Hepatocyte (in vitro differentiated cells): ENCODE results near the gene DOCK2. TPM values are rescaled to one million over a fixed set of nuclear protein-coding genes. Genes with fewer than 3 reads are reported as not detected.

Experiments
- DNase-seq: peaks from one replicate; pipeline ENCODE4 v3.0.0-alpha.2; 2016; ENCODE audit warnings: low spot score
- H2AFZ ChIP-seq: fragments of 200-600 bp; sonication (generic); 2 replicates; pipeline ENCODE4 v1.6.0; 2016; ENCODE audit warnings: antibody characterized with exemption, mild to moderate bottlenecking
- H3K27ac ChIP-seq: fragments of 200-600 bp; sonication (generic); 2 replicates; pipeline ENCODE4 v1.5.1; 2016; ENCODE audit warnings: mild to moderate bottlenecking
- H3K27me3 ChIP-seq: fragments of 200-600 bp; sonication (generic); 2 replicates; pipeline ENCODE4 v1.6.1; 2016
- H3K36me3 ChIP-seq: fragments of 200-600 bp; sonication (generic); replicated peaks from 2 replicates; pipeline ENCODE4 v1.5.1; 2016; ENCODE audit warnings: low read depth; ENCODE audit not compliant: insufficient read depth
- H3K4me1 ChIP-seq: fragments of 200-600 bp; sonication (generic); 2 replicates; pipeline ENCODE4 v1.5.1; 2016; ENCODE audit warnings: mild to moderate bottlenecking, moderate library complexity; ENCODE audit not compliant: insufficient read depth
- H3K4me2 ChIP-seq: fragments of 200-600 bp; sonication (generic); 2 replicates; pipeline ENCODE4 v1.6.0; 2016
- H3K4me3 ChIP-seq: fragments of 200-600 bp; sonication (generic); 2 replicates; pipeline ENCODE4 v1.5.1; 2016; ENCODE audit warnings: mild to moderate bottlenecking
- H3K79me2 ChIP-seq: fragments of 200-600 bp; sonication (generic); 2 replicates; pipeline ENCODE4 v1.6.0; 2017; ENCODE audit warnings: mild to moderate bottlenecking
- H3K9me2 ChIP-seq: fragments of 200-600 bp; sonication (generic); replicated peaks from 2 replicates; pipeline ENCODE4 v1.6.0; 2017; ENCODE audit warnings: mild to moderate bottlenecking; ENCODE audit not compliant: insufficient read depth
- H3K9me3 ChIP-seq: fragments of 200-600 bp; sonication (generic); 2 replicates; pipeline ENCODE4 v1.5.1; 2016; ENCODE audit warnings: low read depth, mild to moderate bottlenecking
- H4K20me1 ChIP-seq: fragments of 200-600 bp; sonication (generic); 2 replicates; pipeline ENCODE4 v1.6.0; 2016; ENCODE audit warnings: mild to moderate bottlenecking; ENCODE audit not compliant: insufficient read depth, poor library complexity, severe bottlenecking
- EZH2 ChIP-seq: fragments of 200-600 bp; sonication (generic); IDR thresholded peaks from 2 replicates; pipeline ENCODE4 v1.6.1; 2016; ENCODE audit warnings: antibody characterized with exemption, mild to moderate bottlenecking, borderline replicate concordance
- EZH2phosphoT487 ChIP-seq: fragments of 200-600 bp; sonication (generic); IDR thresholded peaks from one replicate; pipeline ENCODE4 v1.6.1; 2018; ENCODE audit warnings: antibody characterized with exemption, mild to moderate bottlenecking, low read depth, moderate library complexity; ENCODE audit not compliant: unreplicated experiment, severe bottlenecking
- WGBS: methylation state at CpG from one replicate; pipeline ENCODE4 v1.1.6; 2016; ENCODE audit warnings: low lambda C conversion rate; ENCODE audit errors: missing lambda C conversion rate; 5-methylcytosine and 5-hydroxymethylcytosine counted together
- polyA plus RNA-seq: library from polyadenylated mRNA; unstranded; fragments of >200 nt; fragmentation: Nextera tagmentation; extraction: Ambion mirVana; gene quantifications from 2 replicates; pipeline ENCODE4 v1.2.1, GENCODE V29; 2016
- total RNA-seq: library from RNA; depleted of rRNA; stranded (reverse); fragments of >200 nt; gene quantifications from 2 replicates; pipeline ENCODE4 v1.2.3, GENCODE V29; 2014
- TF ChIP-seq, protein P1 (sequence below): fragments of 200-600 bp; sonication (generic); IDR thresholded peaks from 2 replicates; pipeline ENCODE4 v1.5.1; 2016; ENCODE audit warnings: antibody characterized with exemption, mild to moderate bottlenecking; ENCODE audit not compliant: poor library complexity

DOCK2 gene
- total and polyA plus RNA-seq, 2 experiments from 2014 or later, result 0.60 TPM; not detected in 1

DNA sequence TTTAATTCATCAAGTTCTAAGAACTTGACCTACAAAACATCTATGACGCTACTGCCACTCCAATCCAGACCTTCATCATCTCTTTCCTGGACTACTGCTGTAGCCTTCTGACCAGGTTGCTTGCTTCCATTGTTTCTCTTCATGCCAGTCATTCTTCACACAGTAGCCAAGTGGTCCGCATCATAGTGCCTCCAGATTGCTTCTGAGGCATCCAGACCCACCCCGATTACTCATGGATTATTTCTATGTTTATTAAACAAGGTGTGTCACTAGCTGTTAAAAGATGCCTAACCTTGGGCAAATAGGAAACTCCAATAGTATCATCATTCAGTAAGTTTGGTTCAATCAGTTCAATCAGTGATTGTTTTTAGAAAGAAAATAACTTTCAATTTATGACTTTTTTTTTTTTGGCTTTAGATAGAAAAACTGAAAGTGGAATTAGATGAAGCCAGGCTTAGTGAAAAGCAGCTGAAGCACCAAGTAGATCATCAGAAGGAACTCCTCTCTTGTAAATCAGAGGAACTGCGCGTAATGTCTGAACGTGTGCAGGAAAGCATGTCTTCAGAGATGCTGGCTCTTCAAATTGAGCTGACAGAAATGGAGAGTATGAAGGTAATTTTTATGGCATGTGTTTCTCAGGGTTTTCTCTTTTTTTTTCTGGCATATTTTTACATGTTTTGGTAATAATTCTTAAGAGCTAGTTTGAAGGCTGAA is 44.0 kb upstream of the DOCK2 start:
- Histone ChIP-seq H3K27ac (no peak overlapping the region), H3K4me2 (no peak overlapping the region), H3K9me3 (no peaks in the 10 kb centered on the region), H4K20me1 (no peaks in the 10 kb centered on the region), H3K79me2 (no peaks in the 10 kb centered on the region), H3K9me2 (no peaks in the 10 kb centered on the region), H3K4me1 (no peaks in the 10 kb centered on the region), H3K4me3 (no peak overlapping the region), H3K27me3 (no peaks in the 10 kb centered on the region), H3K36me3 (no peaks in the 10 kb centered on the region), H2AFZ (no peak overlapping the region)
- no peak for DNase-seq
- TF ChIP-seq, protein P1, sequence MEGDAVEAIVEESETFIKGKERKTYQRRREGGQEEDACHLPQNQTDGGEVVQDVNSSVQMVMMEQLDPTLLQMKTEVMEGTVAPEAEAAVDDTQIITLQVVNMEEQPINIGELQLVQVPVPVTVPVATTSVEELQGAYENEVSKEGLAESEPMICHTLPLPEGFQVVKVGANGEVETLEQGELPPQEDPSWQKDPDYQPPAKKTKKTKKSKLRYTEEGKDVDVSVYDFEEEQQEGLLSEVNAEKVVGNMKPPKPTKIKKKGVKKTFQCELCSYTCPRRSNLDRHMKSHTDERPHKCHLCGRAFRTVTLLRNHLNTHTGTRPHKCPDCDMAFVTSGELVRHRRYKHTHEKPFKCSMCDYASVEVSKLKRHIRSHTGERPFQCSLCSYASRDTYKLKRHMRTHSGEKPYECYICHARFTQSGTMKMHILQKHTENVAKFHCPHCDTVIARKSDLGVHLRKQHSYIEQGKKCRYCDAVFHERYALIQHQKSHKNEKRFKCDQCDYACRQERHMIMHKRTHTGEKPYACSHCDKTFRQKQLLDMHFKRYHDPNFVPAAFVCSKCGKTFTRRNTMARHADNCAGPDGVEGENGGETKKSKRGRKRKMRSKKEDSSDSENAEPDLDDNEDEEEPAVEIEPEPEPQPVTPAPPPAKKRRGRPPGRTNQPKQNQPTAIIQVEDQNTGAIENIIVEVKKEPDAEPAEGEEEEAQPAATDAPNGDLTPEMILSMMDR, result no peak
- TF ChIP-seq EZH2phosphoT487, result no peak
- no peak for TF ChIP-seq EZH2
- 89% methylated on average over 6 of the region's 6 CpGs for WGBS

DNA sequence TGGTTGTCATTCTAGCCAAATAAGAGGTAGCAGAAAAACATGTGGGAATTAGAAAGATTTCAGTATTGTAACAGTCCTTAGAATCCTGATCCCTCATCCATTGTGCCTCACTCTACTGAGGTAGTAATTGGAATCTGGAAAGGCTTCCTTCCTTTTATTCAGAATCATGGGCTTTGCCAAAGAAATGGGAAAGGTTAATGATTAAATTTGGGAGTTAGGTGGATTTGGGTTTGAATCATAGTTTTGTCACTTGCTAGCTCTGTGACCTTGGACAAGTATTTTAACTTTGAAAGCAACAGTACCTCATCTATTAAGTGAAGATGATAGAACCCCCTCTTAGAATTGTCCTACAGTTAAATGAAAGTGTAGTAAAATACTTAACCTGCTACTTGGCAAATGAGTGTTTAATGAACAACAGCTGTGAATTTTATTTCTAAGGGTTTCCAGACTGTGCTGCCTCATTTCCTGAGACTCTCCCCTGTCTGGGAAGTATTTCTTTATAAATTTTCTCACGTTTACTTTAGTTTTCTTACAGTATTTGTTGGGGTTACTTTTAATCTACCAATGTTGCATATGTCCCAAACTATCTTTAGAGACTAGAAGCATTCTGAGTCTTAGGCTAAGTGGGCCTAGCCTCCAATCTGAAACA is 41.8 kb upstream of the DOCK2 start:
- no peak overlapping the region for H3K4me2 ChIP-seq
- no peaks in the 10 kb centered on the region for H3K9me2 ChIP-seq
- H3K27ac ChIP-seq, result no peak overlapping the region
- no peaks in the 10 kb centered on the region for H3K36me3 ChIP-seq
- H3K9me3 ChIP-seq, result no peaks in the 10 kb centered on the region
- H4K20me1 ChIP-seq, result no peaks in the 10 kb centered on the region
- 89% methylated on average over 1 of the region's 1 CpG for WGBS
- TF ChIP-seq EZH2phosphoT487 (no peak), EZH2 (no peak)
- TF ChIP-seq, protein P1, result no peak
- H2AFZ ChIP-seq, result no peak overlapping the region
- H3K27me3 ChIP-seq, result no peaks in the 10 kb centered on the region
- no peaks in the 10 kb centered on the region for H3K79me2 ChIP-seq
- H3K4me3 ChIP-seq, result no peak overlapping the region
- DNase-seq, result no peak
- H3K4me1 ChIP-seq, result no peaks in the 10 kb centered on the region

DNA sequence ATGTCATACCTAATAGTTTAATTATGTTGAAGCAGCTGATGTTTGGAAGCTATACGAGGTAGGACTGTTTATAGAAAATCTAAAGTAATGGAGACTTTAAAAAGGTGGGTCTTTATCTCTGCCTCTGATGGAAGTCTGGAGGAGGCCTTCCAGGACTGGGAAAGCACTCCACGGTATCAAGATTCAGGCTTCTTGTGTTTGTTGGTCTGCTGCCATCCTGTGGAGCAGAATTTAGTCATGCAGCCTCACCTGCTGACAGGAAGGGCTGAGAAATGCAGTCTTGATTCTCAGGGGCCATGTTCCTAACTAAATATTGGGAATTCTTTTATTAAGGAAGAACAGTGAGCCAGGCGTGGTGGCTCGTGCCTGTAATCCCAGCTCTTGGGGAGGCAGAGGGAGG is 37.6 kb upstream of the DOCK2 start:
- TF ChIP-seq EZH2phosphoT487 (no peak), EZH2 (no peak)
- TF ChIP-seq, protein P1, result no peak
- Histone ChIP-seq H3K4me3 (no peak overlapping the region), H3K27ac (no peak overlapping the region), H3K36me3 (no peaks in the 10 kb centered on the region), H3K4me2 (no peak overlapping the region), H2AFZ (no peak overlapping the region), H3K9me2 (no peaks in the 10 kb centered on the region), H4K20me1 (no peaks in the 10 kb centered on the region), H3K9me3 (no peaks in the 10 kb centered on the region), H3K4me1 (no peaks in the 10 kb centered on the region), H3K79me2 (no peaks in the 10 kb centered on the region), H3K27me3 (no peaks in the 10 kb centered on the region)
- DNase-seq, result no peak
- WGBS, result 77% methylated on average over 4 of the region's 4 CpGs
